ENCODE data around the gene TMEM214.

TMEM214 gene

DNA sequence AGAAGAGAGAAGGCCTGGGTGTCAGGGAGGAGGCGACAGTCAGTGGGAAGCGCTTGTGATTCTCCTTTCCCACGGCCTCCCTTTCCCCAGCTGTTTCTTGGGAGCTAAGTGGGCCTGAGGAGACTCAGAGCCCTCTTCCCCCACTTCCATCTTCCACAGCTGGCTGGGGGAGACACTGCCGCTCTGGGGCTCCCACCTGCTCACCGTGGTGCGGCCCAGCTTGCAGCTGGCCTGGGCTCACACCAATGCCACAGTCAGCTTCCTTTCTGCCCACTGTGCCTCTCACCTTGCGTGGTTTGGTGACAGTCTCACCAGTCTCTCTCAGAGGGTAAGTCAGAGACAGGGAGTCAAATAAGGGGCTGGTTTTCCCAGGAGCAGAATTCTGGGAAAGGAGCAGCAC, 7.1 kb downstream of the TMEM214 start:
- DNase-seq (ENCODE audit: low read depth in 2 of 2): no peak

DNA sequence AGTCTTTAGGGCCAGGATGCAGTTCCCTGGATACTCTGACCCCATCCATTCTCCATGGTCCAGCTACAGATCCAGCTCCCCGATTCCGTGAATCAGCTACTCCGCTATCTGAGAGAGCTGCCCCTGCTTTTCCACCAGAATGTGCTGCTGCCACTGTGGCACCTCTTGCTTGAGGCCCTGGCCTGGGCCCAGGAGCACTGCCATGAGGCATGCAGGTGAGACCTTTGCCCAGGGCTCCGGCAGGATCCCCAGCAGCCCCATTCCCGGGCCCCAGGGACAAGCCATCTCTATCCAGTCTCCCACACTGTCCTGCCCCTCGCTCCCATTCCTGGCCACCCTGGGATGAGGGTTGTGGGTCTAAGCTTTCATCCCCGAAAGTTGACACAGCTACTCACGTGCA, 7.5 kb downstream of the TMEM214 start:
- no peak for DNase-seq (ENCODE audit: low read depth in 2 of 2)

DNA sequence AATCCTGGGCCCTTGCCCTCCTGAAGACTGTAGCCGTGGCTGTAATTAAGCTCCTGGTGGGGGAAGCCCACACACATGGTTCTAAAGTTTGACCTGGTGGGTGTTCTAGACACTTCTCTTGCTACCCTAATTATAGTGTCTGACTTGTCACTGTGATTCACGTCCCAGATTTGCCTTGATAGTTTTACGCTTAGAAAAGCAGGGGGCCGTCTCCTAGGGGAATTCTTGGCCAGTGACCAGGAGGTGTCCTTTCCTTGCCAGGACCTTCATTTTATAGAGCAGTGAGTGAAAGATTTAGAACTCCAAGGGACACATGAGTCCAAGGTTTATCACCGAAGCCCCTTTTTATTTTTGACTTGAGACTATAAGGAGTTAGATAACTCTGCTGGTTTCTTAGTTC, 9.0 kb downstream of the TMEM214 start:
- no peak for DNase-seq (ENCODE audit: low read depth in 2 of 2)

DNA sequence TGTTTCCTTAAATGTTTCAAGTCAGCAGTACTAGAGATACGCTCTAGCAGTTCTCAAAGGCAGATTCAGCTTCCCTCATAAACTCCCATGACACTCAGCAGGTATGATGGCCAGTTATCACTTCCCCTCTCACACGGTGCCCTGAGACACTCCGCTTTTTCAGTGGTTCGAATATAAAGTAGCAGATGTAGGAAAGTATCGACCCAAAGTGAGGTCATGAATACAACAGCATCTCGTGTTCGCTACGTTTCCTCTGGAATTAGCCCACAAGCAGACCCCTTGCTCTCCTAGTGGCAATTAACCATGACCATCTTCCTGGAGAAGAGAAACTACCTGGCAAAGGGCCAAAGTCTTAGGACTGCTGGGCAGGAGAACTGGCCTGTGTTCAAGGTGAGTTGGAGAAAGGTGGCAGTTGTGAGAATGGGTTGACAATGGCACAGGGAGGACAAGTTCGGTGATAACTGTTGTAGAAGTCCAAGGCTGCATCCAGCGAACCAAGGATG, 9.4 kb downstream of the TMEM214 start:
- DNase-seq (ENCODE audit: low read depth in 2 of 2): no peak

DNA sequence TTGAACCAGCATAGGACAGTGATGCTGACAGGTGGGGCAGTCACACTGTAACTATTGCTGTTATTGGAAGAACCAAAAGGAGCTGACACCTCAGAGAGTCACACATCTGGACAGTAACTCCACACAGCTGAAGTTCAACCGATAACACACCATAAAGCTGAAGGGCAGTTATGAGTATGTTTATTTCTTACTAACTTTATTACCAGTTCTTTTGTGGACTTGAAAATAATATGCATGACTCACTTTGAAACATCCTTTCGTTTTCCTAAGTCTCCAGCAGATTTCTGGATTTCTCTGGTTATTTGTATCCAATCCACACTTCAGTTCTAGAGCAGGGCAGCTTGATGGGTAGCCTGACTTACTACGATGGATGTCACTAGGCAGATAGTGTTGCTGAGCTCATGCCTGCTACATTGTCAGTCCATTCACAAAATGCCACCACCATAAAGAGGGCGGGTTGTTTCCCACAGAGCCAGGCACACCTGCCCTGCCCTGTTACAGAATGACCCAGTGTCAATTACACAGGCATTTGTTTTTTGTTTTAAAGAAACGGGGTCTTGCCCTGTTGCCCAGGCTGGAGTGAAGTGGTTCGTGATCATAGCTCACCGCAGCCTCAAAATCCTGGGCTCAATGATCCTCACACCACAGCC, 10.3 kb downstream of the TMEM214 start:
- no peak for DNase-seq (ENCODE audit: low read depth in 2 of 2)

DNA sequence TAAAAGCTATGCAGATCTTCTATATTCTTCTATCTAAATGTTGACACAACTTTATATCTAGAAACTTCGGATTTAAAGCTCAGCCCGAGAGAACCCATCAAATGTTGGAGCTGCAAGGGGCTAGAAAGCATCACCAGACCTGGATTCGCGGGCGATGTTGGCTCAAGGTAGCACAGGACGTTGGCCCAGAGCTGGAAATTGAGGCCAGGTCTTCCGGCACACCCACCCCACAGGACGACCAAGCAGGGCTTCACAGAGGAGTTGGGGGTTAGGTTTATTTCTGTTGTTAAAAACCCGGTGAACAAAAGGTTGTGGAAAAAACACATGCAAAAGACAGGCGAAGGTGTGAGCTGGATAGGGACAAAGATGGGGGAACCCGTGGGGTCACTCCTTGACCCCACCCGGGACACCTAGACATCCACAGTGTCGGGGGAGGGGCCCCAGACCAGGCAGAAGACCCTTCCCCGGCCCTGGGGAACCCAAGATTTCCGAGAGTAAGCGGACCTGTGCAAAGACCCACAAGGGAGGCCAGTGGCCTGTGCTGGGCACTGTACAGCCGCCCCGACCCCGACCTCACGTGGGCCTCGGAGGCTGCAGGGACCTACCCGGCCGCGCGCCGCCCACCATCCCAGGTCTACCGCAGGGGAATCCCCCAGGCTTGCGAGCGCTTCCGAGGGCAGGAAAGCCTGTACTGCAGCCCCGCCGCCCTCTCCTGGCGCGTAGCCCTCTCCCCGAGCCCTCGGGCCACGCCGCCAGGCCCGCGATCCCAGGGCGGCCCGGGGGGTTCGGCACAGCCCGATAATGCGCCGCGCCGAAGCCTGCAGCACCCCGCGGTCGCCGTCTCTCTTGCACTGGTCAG, 16.9 kb downstream of the TMEM214 start:
- DNase-seq (ENCODE audit: low read depth in 2 of 2): peak; percentile 65 to 68

DNA sequence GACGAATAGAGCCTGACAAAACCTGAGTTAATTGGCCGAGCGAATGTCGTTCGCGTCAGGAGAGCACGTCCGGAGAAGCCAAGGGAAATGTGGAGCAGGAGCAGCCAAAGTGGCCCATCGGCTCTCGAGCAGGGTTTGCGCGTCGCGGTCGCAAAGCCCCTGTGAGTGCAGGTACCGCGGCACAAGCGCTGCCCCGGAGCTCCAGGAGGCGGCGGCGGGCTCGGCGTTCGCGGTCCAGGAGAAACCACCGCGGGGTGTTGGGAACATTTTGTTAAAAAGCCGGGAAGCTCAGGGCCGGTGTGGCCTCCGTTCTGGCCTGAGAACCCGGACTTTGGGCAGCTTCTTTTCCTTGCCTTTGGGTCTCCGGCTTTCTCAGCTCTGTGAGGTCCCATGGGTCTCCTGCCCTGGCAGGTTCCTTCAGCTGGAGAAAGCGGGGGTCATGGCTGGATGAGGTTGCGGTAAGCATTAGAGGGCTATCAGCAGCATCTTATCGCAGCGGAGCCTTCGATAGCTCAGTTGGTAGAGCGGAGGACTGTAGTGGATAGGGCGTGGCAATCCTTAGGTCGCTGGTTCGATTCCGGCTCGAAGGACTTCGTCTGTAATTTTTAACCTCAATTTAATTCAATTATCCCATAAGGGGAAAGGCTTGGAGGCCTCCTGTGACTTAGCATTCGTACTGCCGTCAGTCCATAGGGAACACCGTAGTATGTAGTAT, 17.7 kb downstream of the TMEM214 start:
- peak; percentile 65 to 85 for DNase-seq (ENCODE audit: low read depth in 2 of 2)

DNA sequence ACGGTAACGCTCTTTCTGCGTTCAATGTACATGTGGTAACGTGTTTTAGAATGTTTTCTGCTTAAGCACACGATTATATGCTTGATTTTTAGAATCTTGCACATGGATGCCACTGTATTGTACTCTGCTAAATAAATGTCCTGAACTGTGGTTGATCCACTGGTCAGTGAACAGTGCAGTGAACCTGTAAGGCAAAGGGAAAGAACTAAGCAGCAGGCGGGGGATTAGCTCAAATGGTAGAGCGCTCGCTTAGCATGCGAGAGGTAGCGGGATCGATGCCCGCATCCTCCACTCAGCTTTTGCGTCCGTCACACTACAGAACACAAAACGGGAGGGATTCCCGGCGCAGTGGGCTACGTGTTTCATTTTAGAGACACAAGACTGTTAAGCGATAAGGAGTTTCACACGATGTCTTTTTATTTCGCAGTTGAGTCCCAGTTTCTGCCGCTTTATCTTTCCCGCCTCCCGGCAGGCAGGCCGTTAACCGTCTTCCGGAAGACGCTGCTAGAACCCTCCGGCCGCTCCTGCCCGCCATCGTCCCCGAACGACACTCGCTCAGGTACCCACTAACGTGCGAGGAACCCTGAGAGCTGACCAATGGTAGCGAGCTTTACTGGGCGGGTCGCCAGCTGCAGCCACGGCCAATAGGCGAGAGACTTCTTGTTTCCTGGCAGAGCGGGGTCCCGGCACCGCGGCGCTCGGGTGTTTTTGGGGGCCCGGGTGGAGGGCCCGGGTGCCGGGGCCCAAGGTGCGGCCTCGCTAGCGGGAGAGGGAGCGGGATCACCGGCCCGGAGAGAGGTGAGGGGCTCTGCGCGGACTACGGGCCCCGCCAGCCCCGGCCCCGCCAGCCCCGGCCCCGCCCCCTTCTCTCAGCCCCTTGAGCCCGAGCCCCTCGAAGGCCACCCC, 18.5 kb downstream of the TMEM214 start, which contains the start of gene AGBL5:
TSS of gene AGBL5 (plus strand) at position 673 of the 906 bp plus-strand sequence. CDS start 1,291 bp downstream, outside the sequence.
- DNase-seq (ENCODE audit: low read depth in 2 of 2): peak; percentile 82 to 92

DNA sequence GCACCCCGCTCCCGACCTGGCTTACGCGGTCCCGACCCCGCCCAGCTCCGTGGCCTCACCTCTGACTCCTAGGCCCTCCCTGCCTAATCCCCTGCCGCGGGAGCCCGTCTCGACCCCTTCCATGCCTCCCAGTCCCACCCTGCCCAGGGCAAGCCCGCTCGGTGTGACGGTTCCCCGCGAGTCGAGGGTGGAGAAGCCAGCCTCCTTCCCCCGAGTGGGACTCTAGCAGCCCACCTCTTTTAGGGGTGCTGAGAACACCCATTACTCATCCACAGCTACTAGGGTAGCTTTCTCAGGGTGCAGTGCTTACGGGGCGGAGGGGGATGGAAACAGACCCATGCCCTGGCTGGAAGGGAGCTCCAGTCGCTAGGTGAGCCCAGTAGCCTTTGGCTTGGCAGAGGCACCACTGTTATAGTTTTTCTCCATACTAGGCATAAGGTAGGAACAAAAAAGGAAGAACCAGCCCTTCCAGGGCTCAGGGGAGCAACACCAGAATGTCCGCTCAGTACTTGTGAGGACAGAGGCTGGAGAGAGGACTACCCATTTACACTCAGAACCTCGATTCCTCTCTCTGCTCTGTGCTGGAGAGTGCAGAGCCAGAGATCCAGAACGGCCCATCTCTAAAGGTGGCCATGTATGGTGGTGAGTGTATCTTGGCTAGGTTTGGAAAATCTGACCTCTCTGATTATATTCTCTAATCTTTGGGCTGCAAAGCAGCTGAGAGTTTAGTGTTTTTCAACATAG, 19.3 kb downstream of the TMEM214 start:
- DNase-seq (ENCODE audit: low read depth in 2 of 2): peak in 1 of 2 donors; percentile 33

DNA sequence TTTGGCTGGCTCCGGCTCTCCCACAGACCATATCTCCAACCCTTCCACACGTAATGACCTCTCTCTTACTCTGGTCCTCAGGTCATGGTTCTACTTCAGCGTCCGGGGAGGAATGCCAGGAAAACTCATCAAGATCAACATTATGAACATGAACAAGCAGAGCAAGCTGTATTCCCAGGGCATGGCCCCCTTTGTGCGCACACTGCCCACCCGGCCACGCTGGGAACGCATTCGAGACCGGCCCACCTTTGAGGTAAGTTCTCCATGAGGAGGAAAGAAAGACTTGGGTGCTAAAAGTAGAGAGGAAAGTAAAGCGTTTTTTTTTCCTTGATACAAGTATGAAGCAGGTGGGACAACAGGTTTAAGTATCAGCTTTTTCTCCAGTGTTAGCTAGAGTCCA, 20.6 kb downstream of the TMEM214 start:
- DNase-seq (ENCODE audit: low read depth in 2 of 2): no peak

DNA sequence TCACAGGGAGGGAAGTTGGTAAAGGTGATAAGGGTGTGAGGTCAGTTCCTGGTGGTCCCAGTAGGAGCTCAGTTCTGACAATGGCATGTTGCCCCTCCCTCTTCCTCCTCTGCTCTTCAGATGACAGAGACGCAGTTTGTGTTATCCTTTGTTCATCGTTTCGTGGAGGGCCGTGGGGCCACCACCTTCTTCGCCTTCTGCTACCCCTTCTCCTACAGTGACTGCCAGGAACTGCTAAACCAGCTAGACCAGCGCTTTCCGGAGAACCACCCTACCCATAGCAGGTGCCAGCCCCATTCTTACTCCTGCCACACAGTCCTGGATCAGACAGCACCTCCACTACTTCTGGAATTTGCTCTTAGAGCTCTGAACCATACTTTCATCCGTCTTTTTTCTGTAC, 21.0 kb downstream of the TMEM214 start:
- DNase-seq (ENCODE audit: low read depth in 2 of 2): no peak

DNA sequence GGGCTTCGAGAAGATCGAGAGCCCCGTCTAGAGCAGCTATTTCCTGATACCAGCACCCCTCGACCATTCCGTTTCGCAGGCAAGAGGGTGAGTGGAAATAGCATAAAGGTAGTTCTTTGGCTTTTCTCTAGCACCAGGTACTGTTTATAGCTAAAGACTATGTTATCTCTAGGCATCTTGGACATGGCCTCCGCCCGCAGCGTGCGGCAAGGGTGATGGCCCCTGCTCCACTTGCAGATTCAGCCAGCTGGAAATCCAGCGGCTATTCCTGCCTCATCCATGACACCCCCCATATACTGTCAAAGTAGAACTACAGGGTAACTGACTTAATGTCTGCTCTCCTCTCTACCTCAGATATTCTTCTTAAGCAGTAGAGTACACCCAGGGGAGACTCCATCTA, 22.0 kb downstream of the TMEM214 start:
- DNase-seq (ENCODE audit: low read depth in 2 of 2): no peak

DNA sequence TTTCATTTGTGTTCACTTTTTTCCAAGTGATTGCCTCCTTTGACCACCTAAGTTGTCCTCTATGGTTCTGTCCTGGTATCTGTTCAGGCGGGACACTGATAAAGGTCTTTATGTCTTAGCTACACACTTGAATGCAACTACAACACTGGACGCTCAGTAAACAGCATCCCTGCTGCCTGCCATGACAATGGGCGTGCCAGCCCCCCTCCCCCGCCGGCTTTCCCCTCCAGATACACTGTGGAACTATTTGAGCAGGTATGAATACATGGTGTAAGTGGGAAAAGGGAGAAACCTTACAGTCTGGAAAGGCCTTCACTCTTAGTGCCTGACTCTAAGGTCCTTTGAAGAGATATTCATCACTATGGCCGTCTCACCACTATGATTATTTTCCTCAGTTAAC, 24.4 kb downstream of the TMEM214 start:
- DNase-seq (ENCODE audit: low read depth in 2 of 2): no peak

DNA sequence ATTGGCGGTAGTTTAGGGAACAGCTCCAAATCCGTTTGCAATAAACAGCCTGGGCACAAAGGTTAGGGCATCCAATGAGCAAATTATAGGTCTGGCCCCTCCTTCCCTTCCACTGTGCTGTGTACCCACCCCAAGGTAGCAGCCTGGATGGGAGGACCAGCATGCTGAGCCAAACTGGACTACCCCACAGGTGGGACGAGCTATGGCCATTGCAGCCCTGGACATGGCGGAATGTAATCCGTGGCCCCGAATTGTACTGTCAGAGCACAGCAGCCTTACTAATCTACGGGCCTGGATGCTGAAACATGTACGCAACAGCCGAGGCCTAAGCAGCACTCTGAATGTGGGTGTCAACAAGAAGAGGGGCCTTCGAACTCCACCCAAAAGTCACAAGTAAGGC, 25.4 kb downstream of the TMEM214 start:
- DNase-seq (ENCODE audit: low read depth in 2 of 2): no peak

DNA sequence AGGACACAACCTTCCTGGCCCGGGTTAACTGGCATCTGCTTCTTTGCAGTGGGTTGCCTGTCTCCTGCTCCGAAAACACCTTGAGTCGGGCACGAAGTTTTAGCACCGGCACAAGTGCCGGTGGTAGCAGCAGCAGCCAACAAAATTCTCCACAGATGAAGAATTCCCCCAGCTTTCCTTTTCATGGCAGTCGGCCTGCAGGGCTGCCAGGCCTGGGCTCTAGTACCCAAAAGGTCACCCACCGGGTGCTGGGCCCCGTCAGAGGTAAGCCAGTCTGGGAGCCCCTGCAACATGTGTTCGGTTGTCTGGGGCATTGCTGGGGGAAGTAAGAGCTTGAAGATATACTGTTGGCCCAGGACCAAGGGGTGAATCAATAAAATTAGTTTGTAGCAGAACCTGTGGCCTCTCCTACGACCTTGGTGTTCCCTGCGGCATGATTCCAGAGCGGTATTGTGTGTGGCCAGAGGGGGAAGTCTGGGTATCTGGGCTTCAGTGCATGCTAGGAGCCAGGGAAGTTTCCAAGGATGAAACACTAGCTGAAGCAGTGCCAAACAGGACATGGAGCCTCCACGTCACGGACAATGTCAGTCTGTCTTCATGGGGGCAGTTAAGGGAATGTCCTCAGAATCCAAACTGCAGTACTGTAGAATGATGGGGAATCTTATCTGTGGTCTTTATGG, 26.5 kb downstream of the TMEM214 start:
- DNase-seq (ENCODE audit: low read depth in 2 of 2): no peak

DNA sequence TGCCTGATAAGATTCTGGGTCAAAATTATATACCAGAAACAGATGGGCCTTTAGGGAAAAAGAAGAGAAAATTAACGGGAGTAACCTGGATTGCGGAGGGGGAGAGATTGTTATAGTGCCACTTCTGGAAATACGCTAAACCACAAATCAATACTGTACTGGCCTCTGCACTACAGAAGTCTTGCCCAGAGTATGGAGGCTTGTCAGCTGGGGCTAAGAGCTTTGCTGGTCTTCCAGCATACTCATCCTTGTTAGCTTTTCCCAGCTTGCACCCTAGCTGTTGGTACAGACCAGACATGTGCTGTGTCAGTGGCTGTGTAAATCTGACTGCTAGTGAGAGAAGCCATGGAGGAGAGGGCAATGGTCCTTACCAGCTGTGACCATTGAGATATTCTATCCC, 27.6 kb downstream of the TMEM214 start:
- no peak for DNase-seq (ENCODE audit: low read depth in 2 of 2)

DNA sequence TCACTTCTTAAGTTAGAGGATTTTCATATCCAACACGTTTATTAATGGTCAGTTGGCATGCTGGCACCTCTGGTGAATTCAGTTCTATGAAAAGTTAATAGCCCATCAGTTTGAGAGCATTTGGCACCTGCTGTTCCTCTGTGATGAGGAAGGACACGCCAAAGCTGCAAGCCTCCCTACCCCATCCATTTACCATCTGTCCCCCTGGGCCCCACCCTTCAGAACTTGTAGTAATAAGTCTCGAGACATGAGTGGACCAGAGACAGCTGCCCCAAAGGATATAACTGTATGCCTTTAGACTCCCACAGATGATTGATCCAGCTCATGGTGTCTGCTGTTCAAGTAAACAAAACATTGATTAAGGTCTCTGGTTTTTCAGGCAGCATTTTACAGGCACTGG, 32.4 kb downstream of the TMEM214 start:
- DNase-seq (ENCODE audit: low read depth in 2 of 2): no peak

DNA sequence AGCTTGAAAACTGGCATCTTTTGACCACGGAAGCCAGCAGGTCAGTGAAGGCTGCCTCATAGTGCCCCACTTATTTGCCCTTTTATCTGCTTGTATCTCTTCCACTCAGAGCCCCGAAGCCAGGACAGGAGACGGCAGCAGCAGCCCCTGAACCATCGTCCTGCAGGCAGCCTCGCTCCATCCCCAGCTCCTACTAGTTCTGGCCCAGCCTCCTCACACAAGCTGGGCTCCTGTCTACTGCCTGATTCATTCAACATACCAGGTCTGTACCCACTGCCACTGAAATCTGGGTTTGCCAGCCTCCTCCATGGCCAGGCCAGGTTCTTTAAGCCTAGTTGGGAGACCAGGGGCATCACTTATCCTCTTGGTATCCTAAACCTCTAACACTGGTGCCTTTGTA, 34.6 kb downstream of the TMEM214 start:
- DNase-seq (ENCODE audit: low read depth in 2 of 2): no peak

DNA sequence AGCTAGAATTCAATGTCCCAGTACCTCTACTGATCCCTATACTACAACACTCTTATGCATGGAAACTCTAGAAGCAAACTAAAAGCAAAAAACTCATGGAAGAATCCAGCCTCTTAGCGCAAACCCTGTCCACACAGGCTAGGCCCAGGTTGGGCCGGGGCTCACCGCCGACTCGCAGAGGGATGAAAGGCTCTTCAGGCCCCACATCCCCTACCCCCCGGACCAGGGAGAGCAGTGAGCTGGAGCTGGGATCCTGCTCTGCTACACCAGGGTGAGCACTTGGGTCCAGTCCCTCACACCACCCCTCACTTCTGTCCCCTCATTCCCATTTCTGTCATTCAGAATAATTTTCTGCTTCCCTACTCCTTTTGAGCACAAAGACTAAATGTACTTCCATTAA, 36.7 kb downstream of the TMEM214 start:
- DNase-seq (ENCODE audit: low read depth in 2 of 2): no peak
